Posterior vena cava (tissue), 2 donors: ENCODE measurements around the gene GFRA1. TPM values are rescaled to one million over a fixed set of nuclear protein-coding genes. Genes with fewer than 3 reads are reported as not detected.
A peak's percentile ranks its signal among the peaks of the same experiment; 100 is the strongest.

Experiments used
- DNase-seq: peaks from one replicate; pipeline ENCODE4 v3.0.0-alpha.2; 2020; ENCODE audit warnings: low spot score
- intact Hi-C, 2 donors: fragments of 100-400 bp; cut with DNase I; formaldehyde crosslinking; loops; one replicate each; pipeline versions ENCODE4 v1.14.1 to v1.14.2; 2022 to 2023
- total RNA-seq, 2 donors: library from RNA; stranded (reverse); fragmentation: NEBNext Ultra II Directional; extraction: Animal tissue kit (Norgen Biotek cat#: 25700); gene quantifications; one replicate each; pipeline ENCODE4 v1.2.1, GENCODE V29; 2021
- donor health status: DM: yes; HTN: yes; CAD: no.
- donor health status: DM: yes; HTN: yes; CAD: no.

GFRA1 gene
- total RNA-seq, 2 donors from 2014 or later = 16.4 to 18.6 TPM

GRCh38 chr10:116274064-116274904 lies 1.3 kb upstream of the GFRA1 start:
- DNase-seq = no peak

GRCh38 chr10:116271593-116272439 lies 1.2 kb downstream of the GFRA1 start:
- DNase-seq = peak; percentile 83
- intact Hi-C loops = no loop called here

More at GRCh38 chr10:116274064-116274904, 1.3 kb upstream of the GFRA1 start:
- intact Hi-C loops = no loop called here

GRCh38 chr10:116270771-116271592 lies 2.0 kb downstream of the GFRA1 start:
- intact Hi-C loops = no loop called here
- DNase-seq = no peak

- intact Hi-C loops = no loop called here
- no peak for DNase-seq
These were observed 2.8 kb downstream of the GFRA1 start for GRCh38 chr10:116270126-116270770.

GRCh38 chr10:116269619-116270018 lies 3.4 kb downstream of the GFRA1 start:
- intact Hi-C loops = no loop called here
- no peak for DNase-seq

- intact Hi-C loops = no loop called here
- DNase-seq = no peak
These were observed 4.0 kb downstream of the GFRA1 start for GRCh38 chr10:116268976-116269375.

GRCh38 chr10:116265686-116266085 lies 7.3 kb downstream of the GFRA1 start:
- no peak for DNase-seq
- intact Hi-C loops = no loop called here

GRCh38 chr10:116263870-116264655 lies 8.9 kb downstream of the GFRA1 start:
- intact Hi-C loops = no loop called here
- no peak for DNase-seq

- no peak for DNase-seq
- intact Hi-C loops = no loop called here
These were observed 10.3 kb downstream of the GFRA1 start for GRCh38 chr10:116262678-116263077.

- no peak for DNase-seq
- intact Hi-C loops = no loop called here
These were observed 12.4 kb downstream of the GFRA1 start for GRCh38 chr10:116260599-116260998.

- intact Hi-C loops = no loop called here
These were observed 13.4 kb downstream of the GFRA1 start for GRCh38 chr10:116259638-116260037.

GRCh38 chr10:116257785-116258184 lies 15.2 kb downstream of the GFRA1 start:
- no peak for DNase-seq
- intact Hi-C loops = no loop called here

More at GRCh38 chr10:116259638-116260037, 13.4 kb downstream of the GFRA1 start:
- DNase-seq = no peak

GRCh38 chr10:116256752-116257259 lies 16.2 kb downstream of the GFRA1 start:
- DNase-seq = no peak
- intact Hi-C loops = no loop called here

- no peak for DNase-seq
- intact Hi-C loops = no loop called here
These were observed 16.9 kb downstream of the GFRA1 start for GRCh38 chr10:116255886-116256751.

- DNase-seq = no peak
- intact Hi-C loops = no loop called here
These were observed 18.4 kb downstream of the GFRA1 start for GRCh38 chr10:116254422-116255155.

GRCh38 chr10:116253716-116254115 lies 19.3 kb downstream of the GFRA1 start:
- no peak for DNase-seq
- intact Hi-C loops = no loop called here
